ENCODE measurements around the gene NDST1.
"Not testable (repeated sequence)": the region's sequence is repeated elsewhere in the genome, so short reads cannot be mapped to it uniquely, and the experiment has no call there.

The NDST1 gene

DNA sequence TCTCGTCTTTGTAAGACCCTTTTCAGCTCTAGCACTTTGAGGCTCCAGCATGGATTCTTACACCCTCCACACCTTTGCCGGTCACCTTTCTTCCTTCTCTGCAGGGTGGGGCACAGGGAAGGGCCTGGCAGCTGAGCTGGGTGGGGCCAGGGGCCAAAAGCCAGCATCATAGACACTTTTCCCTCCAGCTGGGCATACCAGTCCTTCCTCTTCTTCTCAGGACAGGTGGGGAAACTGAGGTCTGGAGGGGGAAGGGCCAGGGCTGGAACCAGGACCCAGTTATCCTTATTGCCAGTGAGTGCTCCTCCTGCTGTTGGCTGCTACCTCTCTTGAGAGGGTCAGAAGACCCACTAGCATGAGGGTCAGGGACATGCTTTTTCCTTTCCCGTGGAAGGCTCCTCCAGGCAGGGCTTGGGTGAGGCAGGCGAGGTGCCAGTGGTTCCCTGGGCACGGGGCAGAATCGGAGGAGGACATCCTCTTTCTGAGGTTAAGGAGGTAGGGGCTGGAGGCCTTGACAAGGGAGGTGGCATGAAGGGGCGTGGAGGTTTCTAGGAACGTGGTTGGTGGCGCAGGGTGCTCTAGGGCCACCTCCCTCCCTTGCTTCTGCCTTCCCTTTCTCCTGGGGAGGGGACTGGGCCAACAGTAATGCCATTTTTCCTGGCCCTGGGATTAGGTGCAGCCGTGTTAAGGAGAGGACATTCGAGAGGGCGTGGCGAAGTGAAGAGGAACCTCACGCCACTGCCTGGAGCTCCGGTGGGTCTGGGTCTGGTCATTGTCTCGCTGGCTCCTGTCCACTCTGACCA is at the start of gene NDST1:
Gene NDST1, plus strand, starts transcription at position 658 of the 803 bp plus-strand sequence. CDS start 13,124 bp downstream, outside the sequence.
- DNase-seq (ENCODE audit: low spot score): peak; percentile 27

DNA sequence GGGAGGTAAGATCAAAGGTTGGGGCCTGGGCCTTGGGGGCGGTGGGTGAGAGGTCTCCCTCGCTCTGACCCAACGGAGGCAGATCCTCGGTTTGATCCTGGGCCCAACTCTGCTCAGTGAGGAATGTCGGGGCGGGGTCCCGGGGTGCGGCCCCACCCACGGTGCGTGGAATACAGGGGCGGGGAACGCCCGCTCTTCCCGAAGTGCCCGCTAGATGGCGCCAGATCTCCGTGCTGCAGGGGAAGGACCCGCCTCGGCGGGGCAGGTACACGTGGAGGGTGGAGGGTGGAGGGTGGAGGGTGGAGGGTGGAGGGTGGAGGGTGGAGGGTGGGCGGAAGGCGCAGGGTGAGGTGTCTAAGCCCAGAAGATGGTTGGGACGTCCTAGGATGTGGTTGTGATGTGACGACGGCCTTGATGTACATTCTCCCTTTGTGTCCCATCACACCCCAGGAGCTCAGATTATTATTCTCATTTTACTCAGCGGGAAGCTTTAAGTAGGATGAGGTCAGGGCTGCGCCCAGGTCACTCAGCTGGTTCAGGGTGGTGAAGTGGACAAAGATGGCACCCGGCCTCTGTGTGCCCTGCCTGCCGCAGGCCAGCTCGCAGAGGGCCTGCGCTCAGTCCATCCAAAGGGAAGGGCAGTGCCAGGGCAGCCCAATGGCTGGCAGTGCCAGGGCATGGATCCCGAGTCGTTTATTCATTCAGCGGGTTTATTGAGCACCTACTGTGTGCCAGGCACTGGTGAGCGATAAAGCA is 49.0 kb upstream of the NDST1 start:
- peak; percentile 86 for DNase-seq (ENCODE audit: low spot score)

DNA sequence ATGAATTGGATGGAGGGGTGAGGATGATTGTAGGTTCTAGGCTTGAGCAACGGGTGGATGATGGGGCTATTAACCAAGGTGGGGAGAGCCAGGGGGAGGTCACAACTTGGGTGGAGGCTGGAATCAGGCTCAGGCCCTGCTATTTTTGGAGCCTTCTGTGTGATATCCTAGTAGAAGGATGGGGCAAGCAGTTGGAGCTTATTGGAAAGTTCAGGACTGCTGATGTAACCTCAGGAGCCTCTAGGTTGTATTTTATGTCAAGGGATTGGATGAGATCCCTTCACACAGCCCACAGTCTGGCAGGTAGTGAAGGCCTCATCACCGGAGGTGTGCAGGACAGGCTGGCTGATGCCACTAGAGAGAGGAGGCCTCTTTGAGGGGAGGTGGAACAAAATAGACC is 47.1 kb upstream of the NDST1 start:
- no peak for DNase-seq (ENCODE audit: low spot score)

DNA sequence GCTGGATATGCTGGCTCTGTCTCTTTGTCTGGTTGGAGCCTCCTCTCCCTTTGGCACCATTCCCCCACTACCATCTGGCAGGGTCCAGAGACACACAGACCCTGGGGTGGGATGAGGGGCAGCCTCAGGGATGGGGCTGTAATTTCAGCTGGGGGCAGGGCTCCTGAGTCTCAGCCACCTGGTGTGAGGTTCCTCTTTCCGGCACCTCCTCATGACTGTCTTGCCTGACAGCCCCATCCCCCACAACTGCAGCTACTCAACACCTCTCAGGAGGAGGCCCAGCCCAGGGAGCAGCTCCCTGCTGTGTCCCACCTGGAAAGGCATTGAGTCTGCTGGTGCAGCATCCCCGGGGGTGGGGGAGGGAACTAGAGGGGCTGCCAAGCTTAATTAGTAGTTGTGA is 46.7 kb upstream of the NDST1 start:
- DNase-seq (ENCODE audit: low spot score): no peak

DNA sequence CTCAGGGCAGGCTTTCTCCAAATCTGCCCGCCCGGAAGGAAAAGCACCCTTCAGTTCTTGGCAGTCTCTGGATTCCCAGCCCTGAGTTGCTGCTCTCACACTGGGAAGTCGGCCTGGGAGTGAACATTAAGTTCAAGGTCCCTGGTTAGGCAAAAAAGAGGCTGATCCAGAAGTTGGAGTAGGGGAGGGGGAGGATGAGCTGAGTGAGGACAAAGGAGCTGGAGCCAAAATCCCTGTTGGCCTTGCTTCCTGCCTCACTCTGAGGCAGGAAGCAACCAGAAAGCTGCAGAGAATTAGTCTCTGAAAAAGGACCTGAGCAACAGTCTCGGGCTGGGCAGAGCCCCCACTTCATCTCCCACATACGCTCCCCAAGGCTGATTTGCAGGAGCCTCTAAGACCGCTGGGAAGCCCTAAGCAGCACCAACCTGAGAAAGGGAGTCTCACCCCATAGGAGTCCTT is 43.3 kb upstream of the NDST1 start:
- DNase-seq (ENCODE audit: low spot score): no peak

DNA sequence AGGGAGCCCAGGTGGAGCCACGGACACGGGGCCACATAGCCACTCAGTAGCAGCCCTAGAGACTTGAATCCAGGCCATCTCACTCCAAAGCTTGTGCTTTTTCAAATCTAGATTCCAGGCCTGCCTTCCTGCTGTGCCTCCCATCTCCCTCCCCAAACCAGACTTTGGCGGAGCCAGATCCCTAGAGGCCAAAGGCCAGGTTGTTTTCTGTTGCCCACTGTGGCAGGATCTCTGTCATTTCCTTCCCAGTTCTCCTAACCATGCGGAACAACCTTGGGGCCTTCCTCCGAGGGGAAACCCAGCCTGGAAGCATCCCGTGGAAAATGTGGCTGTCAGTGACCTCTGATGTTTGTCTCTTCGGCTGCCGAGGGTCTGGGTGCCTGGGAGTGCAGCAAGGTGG is 42.0 kb upstream of the NDST1 start:
- DNase-seq (ENCODE audit: low spot score): no peak

DNA sequence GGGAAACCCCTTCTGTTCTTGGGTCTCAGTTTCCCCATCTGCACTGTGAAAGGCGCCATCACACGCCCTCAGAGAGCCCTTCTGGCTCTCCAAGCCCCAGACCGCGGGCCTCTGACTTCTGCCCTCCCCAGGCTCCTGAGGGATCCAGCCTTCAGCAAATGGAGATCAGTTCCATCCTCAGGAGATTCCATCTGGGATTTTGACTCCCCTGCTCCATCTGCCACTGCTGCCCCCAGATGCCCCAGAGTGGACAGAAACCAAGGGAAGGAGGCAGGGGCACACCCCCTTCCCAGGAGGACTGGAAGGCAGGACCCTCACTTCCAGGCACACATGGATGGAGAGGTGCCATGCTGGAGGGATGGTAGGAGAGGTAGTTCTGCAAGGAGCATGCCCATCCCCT is 39.7 kb upstream of the NDST1 start:
- no peak for DNase-seq (ENCODE audit: low spot score)

DNA sequence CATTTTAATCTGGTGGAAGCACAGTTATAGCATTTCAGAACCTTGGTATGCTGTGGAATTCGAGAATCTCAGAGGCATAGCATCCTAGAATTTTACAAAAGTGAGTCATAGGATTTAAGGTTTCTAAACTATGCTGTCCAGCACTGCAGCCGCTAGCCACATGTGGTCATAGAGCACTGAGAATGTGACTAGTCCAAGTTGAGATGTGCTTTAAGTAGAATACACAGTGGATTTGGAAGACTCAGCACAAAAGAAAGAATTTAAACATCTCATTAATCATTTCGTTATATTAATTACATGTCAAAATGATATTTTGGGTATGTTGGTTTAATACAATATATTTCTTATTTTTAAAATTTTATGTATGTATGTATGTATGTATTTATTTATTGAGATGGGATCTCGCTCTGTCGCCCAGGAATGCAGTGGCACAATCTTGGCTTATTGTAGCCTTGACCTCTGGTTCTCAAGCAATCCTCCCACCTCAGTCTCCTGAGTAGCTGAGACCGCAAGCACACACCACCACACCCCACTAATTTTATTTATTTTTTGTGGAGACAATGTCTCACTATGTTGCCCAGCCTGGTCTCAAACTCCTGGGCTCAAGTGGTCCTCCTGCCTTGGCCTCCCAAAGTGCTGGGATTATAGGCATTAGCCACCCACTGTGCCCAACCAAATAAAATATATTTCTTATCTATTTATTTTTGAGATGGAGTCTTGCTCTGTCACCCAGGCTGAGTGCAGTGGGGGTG is 38.0 kb upstream of the NDST1 start:
- peak; percentile 29 for DNase-seq (ENCODE audit: low spot score)

DNA sequence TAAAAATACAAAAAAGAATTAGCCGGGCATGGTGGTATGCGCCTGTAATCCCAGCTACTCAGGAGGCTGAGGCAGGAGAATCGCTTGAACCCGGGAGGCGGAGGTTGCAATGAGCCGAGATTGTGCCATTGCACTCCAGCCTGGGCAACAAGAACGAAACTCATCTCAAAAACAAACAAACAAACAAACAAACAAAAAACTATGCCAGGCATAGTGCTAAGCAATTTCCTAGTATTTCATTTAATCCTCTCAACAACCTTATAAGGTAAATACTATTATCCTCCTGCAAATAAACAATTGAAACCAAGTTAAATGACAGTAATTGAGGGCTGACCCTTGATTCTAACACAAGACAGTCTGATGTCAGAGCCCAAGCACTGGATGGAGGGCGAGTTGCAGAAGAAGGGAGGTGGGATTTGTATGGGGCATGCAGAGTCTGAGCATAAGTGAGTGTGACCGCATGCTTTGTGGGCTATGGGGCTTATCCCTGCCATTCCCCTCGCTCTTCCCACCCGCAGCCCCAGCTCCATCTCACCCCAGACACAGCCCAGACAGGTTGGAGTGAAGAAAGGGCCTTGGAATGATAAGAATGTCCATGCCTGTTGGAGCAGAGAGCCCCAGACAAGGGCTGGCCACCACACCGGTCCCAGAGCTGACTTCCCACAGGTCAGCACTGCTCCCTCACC is 34.1 kb upstream of the NDST1 start:
- peak; percentile 45 for DNase-seq (ENCODE audit: low spot score)

DNA sequence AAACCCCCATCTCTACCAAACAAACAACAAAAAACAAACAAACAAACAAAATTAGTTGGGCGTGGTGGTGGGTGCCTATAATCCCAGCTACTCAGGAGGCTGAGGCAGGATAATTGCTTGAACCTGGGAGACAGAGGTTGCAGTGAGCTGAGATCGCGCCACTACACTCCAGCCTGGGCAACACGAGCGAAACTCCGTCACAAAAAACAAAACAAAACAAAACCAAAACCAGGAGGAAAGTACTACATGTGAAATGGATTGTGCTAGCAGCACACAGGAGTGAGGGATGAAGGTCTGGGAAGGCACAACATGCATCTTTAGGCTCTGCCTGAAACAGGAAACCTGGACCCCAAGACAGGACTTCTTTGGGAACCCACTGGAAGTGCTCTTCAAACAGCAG is 31.4 kb upstream of the NDST1 start:
- not testable (repeated sequence) for DNase-seq (ENCODE audit: low spot score)

DNA sequence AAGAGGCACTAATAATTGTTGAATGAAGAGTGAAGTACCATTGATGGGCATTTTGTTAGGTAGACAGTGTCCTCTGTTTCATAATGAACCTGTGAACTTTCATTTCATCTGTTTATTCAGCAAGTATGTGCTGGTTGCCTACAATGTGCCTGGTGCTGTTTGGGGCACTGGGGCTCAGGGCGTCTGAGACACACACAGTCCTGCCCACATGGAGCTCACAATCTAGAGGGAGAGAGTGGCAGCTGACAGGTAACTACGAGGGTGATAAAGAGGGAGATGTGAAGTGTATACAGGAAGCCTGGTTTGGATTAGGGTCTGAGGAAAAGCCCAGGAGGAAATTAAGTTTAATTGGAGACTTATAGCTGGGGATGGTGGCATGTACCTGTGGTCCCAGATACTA is 28.5 kb upstream of the NDST1 start:
- no peak for DNase-seq (ENCODE audit: low spot score)

DNA sequence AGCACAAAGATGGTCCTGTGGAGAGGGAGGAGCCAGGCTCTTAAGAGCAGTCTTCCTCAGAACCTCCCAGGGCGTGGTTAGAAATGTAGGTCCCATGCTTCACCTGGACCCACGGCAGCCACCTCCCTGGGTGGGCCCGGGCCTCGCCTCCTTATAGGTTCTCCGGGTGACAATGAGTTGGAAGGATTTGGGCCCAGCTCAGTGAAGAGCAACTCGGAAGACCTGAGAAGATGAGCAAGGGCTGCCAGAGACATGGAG is 26.3 kb upstream of the NDST1 start:
- no peak for DNase-seq (ENCODE audit: low spot score)

DNA sequence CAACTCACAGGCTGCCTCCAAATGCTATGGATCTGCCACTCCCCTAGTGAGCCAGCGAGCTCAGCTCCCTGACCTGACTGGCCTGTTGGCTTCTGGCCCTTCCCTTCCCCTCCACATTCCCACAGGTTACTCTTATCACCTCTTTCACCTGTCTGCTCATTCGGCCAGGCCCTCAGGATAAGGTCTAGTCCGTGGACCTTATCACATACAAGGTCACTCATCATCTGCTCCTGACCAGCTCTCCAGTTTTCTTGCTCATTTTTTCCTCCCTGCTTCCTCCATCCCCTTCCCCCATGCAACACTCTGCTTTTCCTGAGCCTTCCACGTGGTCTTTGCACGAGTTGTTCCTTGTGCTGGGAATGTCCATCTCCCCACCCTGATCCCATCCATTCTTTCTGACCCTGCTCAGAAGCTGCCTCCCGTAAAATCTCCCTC is 25.9 kb upstream of the NDST1 start:
- DNase-seq (ENCODE audit: low spot score): no peak

DNA sequence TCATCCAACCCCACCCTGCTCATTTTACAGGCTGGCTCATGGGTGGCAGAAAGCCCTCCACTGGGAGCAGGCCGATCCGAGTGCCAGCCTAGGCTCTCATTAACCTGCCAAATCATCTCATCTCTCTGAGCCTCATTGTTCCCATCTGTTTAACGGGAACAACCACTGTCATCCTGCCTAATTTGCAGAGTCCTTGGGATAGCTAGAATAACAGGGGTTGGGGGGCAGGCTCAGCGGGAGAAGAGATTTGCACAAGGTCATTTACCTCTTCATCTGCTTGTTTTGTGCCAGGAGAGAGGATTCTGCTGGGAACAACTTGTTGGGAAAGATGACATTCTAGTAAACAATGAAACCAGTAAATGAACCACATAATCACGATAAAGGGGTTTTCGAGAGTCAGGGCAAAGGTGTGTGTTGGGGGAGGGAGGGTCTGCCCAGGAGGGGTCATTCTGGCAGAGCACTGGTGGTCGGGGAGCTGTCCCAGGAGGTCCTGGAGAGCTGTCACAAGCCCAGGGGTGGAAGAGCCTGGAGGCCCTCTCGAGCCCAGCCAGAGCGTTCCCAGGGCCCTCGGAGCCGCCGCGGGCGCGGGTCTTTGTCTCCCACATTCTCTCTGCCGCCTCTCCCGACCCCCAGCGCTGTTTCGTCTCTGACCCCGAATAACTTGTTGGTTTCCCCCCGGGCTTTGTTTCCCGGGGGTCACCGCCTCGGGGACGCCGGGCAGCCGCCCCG is 22.8 kb upstream of the NDST1 start:
- DNase-seq (ENCODE audit: low spot score): no peak

DNA sequence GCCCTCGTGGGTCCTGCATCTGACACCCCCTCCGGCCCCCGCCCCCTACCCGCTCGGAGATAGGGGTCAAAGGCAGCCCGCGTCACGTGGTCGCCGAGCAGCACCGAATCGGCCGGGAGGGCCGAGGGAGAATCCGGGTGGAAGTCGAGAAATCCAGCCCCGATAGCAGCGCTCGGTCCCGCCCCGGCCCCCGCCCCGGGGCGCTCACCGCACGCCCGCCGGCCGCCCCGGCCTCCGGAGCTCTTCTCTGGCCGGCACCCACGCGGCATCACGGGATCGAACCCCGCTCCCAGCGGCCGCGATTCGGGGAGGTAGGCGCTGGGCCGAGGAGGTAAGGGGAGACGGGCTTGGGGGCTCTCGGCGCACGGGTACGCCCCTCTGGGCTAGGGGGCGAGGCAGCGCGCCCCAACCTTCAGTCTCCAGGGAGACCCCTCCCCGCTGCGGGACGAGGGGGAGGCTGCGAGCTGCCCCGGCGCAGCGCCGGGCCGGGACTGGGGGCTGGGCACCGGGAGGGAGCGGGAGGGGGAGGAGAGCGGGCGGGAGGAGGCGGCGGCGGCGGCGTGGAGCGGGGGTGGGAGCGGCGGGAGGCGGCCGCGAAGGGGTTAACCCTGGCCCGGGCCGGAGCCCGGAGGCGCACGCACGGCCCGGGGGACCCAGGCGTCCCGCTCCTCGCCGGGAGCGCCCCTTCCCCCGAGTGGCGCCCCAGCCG is 22.1 kb upstream of the NDST1 start:
- DNase-seq (ENCODE audit: low spot score): peak; percentile 31

DNA sequence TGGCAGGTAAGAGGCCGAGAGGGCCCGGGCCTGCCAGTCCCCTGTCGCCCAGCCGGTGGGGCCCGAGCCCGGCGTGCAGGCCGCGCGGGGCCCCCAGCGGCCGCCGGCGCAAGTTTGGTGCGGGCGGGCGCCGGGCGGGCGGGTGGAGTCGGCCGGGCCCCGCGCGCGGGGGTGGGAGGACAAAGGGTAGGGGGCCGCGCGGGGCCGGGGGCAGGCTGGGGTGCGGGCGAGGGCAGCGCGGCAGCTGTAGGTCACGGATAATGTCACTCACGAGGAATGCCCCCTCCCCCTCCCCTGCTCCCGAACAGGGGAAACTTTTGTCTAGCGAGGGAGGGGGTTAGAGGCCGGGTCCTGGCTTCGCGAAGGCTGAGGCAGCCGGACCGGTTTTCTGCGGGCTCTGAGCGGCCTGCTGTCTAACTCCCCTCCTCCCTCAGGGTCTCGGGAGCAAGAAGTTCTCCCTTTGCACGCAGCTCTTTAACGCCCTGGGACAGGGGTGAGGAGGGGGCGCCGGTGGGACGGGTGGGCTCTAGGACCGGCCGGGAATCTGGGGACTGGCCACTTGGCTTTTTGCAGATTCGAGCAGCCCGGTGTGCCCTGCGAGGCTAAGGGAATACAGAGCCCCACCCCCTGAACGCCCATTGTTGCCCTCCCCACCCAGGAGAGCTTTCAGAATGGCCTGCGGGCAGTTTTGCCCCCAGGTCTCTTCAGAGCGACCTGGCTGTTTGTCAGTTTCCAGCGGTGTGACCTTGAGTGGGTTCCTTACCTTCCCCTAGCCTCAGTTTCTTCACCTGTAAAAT is 21.3 kb upstream of the NDST1 start:
- DNase-seq (ENCODE audit: low spot score): peak; percentile 36

DNA sequence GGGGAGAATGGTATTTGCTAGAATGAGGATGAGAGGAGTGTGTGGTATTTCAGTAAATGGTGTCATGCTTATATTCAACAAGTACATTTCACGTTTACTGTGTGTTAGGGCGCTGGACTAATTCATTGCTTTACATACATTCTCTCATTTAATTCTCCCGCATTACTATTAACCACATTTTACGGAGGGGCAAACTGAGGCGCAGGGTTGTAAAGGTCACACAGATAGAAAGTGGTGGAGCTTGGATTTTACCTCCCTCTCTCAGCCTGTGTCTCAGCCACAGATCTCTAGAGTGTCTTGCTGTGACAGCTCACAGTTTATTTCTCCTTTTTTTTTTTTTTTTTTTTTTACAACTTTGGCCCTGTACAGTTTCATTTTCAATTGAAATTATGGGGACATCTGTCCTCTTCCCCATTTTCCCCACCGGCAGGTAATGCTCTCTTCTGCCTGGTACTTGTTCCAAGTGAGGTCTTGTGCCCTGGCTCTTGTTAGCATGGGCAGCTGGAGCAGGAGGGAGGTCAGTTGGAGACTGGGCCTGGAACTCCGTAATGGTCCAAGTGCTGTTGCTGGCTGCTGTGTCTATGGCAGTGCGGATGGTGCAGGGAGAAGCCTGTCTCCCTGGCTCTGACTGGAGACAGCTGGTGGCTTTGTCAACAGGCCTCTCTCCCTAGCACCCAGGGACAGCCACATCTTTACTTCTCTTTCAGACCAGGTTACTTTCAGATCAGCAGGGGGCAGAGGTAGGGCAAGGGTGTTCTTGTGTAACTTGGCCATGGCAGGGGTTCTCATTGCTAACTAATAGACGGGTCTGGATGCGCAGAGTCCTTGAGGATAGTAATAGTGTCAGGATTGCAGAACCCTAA is 20.5 kb upstream of the NDST1 start:
- no peak for DNase-seq (ENCODE audit: low spot score)

DNA sequence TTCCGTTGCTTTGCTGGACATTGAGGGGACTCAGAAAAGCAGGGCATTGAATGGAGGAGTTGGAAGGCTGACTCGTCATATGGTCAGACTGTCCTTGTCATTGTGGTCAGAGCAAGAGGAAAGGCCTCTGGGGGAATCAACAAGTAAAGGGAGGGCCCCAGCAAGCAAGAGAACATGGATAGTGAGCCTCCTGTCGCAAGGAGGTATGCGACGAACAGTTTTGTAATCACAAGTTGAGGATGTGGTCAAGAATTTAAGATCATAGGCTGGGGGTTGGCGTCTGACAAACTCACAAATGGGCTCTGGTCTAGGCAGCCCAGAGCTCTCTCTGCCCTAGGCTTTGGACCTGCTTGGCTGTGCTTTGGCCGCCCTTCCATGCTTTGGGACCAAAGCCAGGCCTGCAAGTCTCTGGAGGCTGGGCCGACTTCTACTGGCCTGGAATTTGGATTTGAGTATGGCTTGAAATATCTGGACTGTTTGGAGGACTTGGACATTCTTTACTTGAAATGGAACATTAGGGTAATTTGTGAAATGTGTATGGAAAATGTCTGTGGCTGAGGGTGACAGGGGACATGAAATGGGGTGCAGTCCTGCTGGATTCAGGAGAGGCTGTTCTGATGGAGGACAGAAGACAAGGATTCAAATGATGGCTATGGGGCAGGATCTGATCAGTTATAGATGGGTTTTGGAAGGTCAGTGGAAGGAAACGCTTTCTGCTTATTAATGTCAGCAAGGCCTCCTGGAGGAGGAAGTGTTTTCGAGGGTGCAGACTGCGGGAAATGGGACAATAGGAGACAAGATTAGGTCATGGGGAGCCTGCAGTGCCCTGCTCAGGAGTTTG is 19.2 kb upstream of the NDST1 start:
- DNase-seq (ENCODE audit: low spot score): no peak

Measured in LoVo (cell line).